Gastrocnemius medialis (tissue), 4 donors: ENCODE measurements around the gene TRAF4. TPM values are rescaled to one million over a fixed set of nuclear protein-coding genes. Genes with fewer than 3 reads are reported as not detected.
"Not testable (repeated sequence)": the region's sequence is repeated elsewhere in the genome, so short reads cannot be mapped to it uniquely, and the experiment has no call there.

Source experiments
- ATAC-seq, 2 donors: fragments of 150-250 bp; one replicate each; pipeline ENCODE4 v1.9.1; 2016
- DNase-seq, 2 donors: peaks; one replicate each; pipeline ENCODE4 v3.0.0-alpha.2; 2019
- H3K27ac ChIP-seq, 4 donors: fragments of 200-600 bp; sonication (generic); 1 replicate in 1 of 4; 2 replicates in 3 of 4; pipeline ENCODE4 v1.5.1; 2016 to 2018; ENCODE audit warnings: mild to moderate bottlenecking in 2 of 4, moderate library complexity in 1 of 4
- H3K27me3 ChIP-seq, 3 donors: fragments of 200-600 bp; sonication (generic) in 2 of 3; 1 replicate in 1 of 3; 2 replicates in 2 of 3; pipeline versions ENCODE4 v1.5.1 to v1.6.0; 2016 to 2019; ENCODE audit warnings: mild to moderate bottlenecking in 1 of 3, moderate library complexity in 1 of 3
- H3K36me3 ChIP-seq, 2 donors: fragments of 200-600 bp; sonication (generic) in 1 of 2; one replicate each; pipeline ENCODE4 v1.5.1; 2017 to 2018
- H3K4me1 ChIP-seq, 2 donors: fragments of 200-600 bp; sonication (generic) in 1 of 2; one replicate each; pipeline ENCODE4 v1.5.1; 2016 to 2017; ENCODE audit warnings: mild to moderate bottlenecking in 2 of 2
- H3K4me3 ChIP-seq, 4 donors: fragments of 200-600 bp; sonication (generic) in 3 of 4; 1 replicate in 1 of 4; 2 replicates in 3 of 4; pipeline ENCODE4 v1.5.1; 2016 to 2019; ENCODE audit warnings: mild to moderate bottlenecking in 2 of 4
- H3K9me3 ChIP-seq, 3 donors: fragments of 200-600 bp; sonication (generic) in 2 of 3; 1 replicate in 1 of 3; 2 replicates in 2 of 3; pipeline ENCODE4 v1.5.1; 2016 to 2019
- POLR2A ChIP-seq, 2 donors: fragments of 450-650 bp; IDR thresholded peaks; one replicate each; pipeline ENCODE4 v1.6.1; 2017; ENCODE audit warnings: antibody characterized with exemption in 2 of 2, mild to moderate bottlenecking in 2 of 2, moderate library complexity in 2 of 2
- in situ Hi-C, 4 donors: fragments of 200-750 bp; cut with MboI; loops; one replicate each; pipeline versions ENCODE4 v1.15.0 to v1.8.0; 2017; ENCODE audit warnings: low sequenced_read_pairs in 4 of 4
- intact Hi-C: fragments of 100-400 bp; cut with DNase I; formaldehyde crosslinking; loops from one replicate; pipeline ENCODE4 v1.15.1; 2023; ENCODE audit warnings: low total_unique reads
- total RNA-seq, 4 donors: library from RNA; depleted of rRNA; stranded (reverse); fragments of >200 nt; gene quantifications; one replicate each; pipeline versions ENCODE4 v1.1.0 to v1.2.3, GENCODE V29; 2016
- TF ChIP-seq, protein P1 (sequence below), 5 experiments: fragments of 450-650 bp in 3 of 5; fragments of 200-600 bp in 2 of 5; sonication (generic) in 2 of 5; IDR thresholded peaks in 4 of 5; conservative IDR thresholded peaks in 1 of 5; 1 replicate in 4 of 5; 2 replicates in 1 of 5; pipeline ENCODE4 v1.5.1; 2016 to 2019; ENCODE audit warnings: antibody characterized with exemption in 5 of 5, mild to moderate bottlenecking in 3 of 5, moderate library complexity in 3 of 5

Gene TRAF4
- total RNA-seq, 4 donors from 2014 or later: 2.0 to 6.4 (median 3.8) TPM

DNA sequence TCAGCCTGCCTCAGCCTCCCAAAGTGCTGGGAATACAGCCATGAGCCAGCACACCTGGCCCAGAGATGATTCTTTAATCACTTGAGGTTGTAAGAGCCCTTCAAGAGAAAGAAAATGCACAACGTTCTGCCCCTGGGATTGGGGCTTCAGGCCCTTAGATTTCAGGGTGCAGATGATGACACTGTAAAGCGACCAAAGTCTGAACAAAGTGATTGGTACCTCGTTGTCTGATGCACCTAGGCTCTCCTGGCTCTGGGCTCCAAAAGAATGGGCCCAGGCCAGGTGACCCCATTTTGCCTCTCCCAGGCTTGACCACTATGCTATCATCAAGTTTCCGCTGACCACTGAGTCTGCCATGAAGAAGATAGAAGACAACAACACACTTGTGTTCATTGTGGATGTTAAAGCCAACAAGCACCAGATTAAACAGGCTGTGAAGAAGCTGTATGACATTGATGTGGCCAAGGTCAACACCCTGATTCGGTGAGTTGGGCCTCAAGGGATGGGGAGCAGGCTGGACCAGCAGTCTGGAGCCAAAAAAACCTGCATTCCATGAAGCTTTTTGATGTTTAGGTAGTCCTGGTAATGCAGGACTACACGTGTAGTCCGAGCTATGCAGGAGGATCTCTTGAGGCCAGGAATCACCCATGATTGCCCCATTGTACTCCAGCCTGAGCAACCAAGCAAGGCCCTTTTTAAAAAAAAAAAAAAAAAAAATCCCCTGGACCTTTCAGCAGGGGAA, 21.2 kb upstream of the TRAF4 start:
- no peak overlapping the region for H3K4me3 ChIP-seq
- in situ Hi-C loops: no loop called here
- no peaks in the 10 kb centered on the region for H3K9me3 ChIP-seq
- no peak for DNase-seq
- intact Hi-C loops: no loop called here
- ATAC-seq: no peak
- H3K36me3 ChIP-seq: peaks cover 6 to 42% of the 10 kb centered on the region in 2 donors
- peaks cover 0 to under 1% (median 0%) of the 10 kb centered on the region in 3 donors for H3K27me3 ChIP-seq
- no peak for TF ChIP-seq POLR2A (IDR thresholded peaks at IDR 0.05)
- TF ChIP-seq, protein P1, sequence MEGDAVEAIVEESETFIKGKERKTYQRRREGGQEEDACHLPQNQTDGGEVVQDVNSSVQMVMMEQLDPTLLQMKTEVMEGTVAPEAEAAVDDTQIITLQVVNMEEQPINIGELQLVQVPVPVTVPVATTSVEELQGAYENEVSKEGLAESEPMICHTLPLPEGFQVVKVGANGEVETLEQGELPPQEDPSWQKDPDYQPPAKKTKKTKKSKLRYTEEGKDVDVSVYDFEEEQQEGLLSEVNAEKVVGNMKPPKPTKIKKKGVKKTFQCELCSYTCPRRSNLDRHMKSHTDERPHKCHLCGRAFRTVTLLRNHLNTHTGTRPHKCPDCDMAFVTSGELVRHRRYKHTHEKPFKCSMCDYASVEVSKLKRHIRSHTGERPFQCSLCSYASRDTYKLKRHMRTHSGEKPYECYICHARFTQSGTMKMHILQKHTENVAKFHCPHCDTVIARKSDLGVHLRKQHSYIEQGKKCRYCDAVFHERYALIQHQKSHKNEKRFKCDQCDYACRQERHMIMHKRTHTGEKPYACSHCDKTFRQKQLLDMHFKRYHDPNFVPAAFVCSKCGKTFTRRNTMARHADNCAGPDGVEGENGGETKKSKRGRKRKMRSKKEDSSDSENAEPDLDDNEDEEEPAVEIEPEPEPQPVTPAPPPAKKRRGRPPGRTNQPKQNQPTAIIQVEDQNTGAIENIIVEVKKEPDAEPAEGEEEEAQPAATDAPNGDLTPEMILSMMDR (IDR thresholded peaks at IDR 0.05 in 4 of 5, conservative IDR thresholded peaks at IDR 0.05 in 1 of 5): no peak
- H3K4me1 ChIP-seq: peaks cover 44 to 51% of the 10 kb centered on the region in 2 donors
- H3K27ac ChIP-seq: peak overlapping the region in 2 of 4 donors; percentile 4 to 15

DNA sequence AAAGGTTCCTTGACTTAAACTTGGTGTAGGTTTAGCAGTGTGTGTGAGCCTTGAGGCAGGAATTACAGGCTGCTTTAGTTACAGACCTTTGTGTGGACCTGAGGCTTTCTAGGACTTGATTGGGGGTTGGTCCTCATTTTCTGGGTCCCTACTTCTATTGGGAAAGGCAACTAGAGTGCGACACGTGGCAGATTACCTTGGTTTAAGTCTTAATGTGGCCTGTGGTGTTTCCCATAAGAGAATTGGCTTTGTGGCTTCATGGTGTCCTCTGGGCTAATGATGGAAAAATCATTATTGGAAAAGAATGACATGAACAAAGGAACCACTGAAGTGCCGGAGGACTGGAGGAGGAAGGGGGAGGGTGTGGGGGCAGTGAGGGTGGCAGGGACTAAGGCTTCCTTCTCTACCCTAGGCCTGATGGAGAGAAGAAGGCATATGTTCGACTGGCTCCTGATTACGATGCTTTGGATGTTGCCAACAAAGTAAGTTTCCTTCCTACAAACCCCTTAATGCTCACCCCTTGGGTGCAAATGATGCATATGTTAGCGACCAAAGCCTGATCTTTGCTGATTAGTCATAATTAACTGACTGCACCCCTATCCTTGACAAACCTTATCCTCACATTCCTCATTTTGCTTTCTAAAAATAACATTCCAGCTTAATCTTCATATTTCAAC, 20.5 kb upstream of the TRAF4 start:
- Histone ChIP-seq H3K27me3 (no peaks in the 10 kb centered on the region), H3K36me3 (peaks cover 6 to 42% of the 10 kb centered on the region in 2 donors), H3K4me1 (peaks cover 47 to 53% of the 10 kb centered on the region in 2 donors), H3K27ac (no peak overlapping the region), H3K4me3 (no peak overlapping the region), H3K9me3 (no peaks in the 10 kb centered on the region)
- ATAC-seq: no peak
- no peak for TF ChIP-seq POLR2A (IDR thresholded peaks at IDR 0.05)
- TF ChIP-seq, protein P1 (IDR thresholded peaks at IDR 0.05 in 4 of 5, conservative IDR thresholded peaks at IDR 0.05 in 1 of 5): no peak
- in situ Hi-C loops: no loop called here
- intact Hi-C loops: no loop called here
- no peak for DNase-seq

DNA sequence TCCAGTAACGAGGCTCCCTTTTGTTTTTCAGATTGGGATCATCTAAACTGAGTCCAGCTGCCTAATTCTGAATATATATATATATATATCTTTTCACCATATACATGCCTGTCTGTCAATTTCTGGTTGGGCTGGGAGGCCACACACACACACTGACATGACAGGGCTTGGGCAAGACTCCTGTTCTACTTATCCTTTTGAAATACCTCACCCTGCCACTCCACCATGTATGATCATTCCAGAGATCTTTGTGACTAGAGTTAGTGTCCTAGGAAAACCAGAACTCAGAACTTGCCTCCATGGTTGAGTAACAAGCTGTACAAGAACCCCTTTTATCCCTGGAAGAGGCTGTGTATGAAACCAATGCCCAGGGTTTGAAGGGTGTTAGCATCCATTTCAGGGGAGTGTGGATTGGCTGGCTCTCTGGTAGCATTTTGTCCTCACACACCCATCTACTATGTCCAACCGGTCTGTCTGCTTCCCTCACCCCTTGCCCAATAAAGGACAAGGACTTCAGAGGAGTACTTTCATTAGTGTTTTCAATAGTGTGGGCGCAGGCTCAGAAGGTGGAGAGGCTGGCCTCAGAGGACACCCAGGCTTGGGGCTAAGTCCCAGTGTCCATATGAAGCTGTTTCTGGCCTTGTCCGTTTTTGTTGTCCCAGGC, 19.8 kb upstream of the TRAF4 start:
- H3K27ac ChIP-seq, DNase-seq, H3K4me3 ChIP-seq, H3K9me3 ChIP-seq, intact Hi-C loops, H3K27me3 ChIP-seq, in situ Hi-C loops, ATAC-seq: not testable (repeated sequence)
- H3K4me1 ChIP-seq: peaks cover 47 to 49% of the 10 kb centered on the region in 2 donors
- peaks cover 6 to 42% of the 10 kb centered on the region in 2 donors for H3K36me3 ChIP-seq

DNA sequence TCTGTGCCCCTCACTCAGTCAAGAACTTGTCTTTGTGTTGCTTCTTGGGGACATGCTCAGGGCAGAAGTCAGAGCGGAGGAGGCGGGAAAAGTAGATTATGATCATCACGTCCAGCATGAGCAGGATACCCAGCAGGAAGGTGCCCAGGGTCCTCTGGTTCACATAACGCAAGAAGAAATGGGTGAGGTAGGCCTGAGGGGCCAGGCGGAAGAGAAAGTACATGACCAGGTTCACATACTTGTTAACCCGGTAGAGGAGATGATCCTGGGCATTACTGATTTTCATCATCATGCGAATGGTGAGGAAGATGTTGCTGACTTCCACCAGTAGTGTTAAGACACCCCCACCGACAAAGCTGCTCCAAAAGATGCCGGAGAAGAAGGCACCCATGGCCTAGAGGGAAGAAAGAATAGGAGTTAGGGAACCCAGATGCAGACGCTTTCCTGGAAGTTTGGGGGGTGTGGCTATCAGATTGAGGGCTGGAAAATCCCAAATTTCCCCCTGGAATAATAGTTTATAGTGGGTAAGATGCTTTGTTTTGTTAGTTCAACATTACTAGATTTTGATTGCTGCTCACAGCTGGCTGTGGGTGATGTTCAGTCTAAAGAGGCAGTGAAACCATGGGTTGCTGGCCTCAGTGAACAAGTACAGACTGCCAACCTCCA, 19.2 kb upstream of the TRAF4 start:
- Histone ChIP-seq H3K9me3 (no peaks in the 10 kb centered on the region), H3K4me3 (no peak overlapping the region), H3K27me3 (no peaks in the 10 kb centered on the region), H3K27ac (no peak overlapping the region), H3K4me1 (peaks cover 45 to 47% of the 10 kb centered on the region in 2 donors), H3K36me3 (peaks cover 6 to 42% of the 10 kb centered on the region in 2 donors)
- ATAC-seq: no peak
- in situ Hi-C loops (no loop called here), intact Hi-C loops (loop anchor here (5.0 kb wide), 3 partner anchors 38 to 388 kb away; partner anchors contain the start of gene FLOT2)
- DNase-seq: no peak
- TF ChIP-seq POLR2A (IDR thresholded peaks at IDR 0.05): no peak
- TF ChIP-seq, protein P1 (IDR thresholded peaks at IDR 0.05 in 4 of 5, conservative IDR thresholded peaks at IDR 0.05 in 1 of 5): no peak
